Neutrophil (primary cell): ENCODE measurements around the gene GFOD2.
A peak's percentile ranks its signal among the peaks of the same experiment; 100 is the strongest.

Experiments used
- H3K27ac ChIP-seq: fragments of 200-600 bp; sonication (generic); 2 replicates; pipeline ENCODE4 v1.5.1; 2016; ENCODE audit warnings: mild to moderate bottlenecking, moderate library complexity
- H3K27me3 ChIP-seq: fragments of 200-600 bp; sonication (generic); 2 replicates; pipeline ENCODE4 v1.6.0; 2016; ENCODE audit warnings: mild to moderate bottlenecking
- H3K36me3 ChIP-seq: fragments of 200-600 bp; sonication (generic); 2 replicates; pipeline ENCODE4 v1.5.1; 2017
- H3K4me1 ChIP-seq, 2 experiments: fragments of 200-600 bp in 1 of 2; sonication (generic) in 1 of 2; 1 replicate in 1 of 2; 2 replicates in 1 of 2; pipeline versions ENCODE4 v1.5.1 to v1.6.1; 2013 to 2016; ENCODE audit warnings: low read depth in 1 of 2, low read length in 1 of 2, mild to moderate bottlenecking in 1 of 2, moderate library complexity in 1 of 2; ENCODE audit not compliant: control insufficient read depth in 1 of 2, insufficient read depth in 1 of 2
- H3K4me3 ChIP-seq, 2 experiments: fragments of 200-600 bp in 1 of 2; sonication (generic) in 1 of 2; 1 replicate in 1 of 2; 2 replicates in 1 of 2; pipeline ENCODE4 v1.5.1; 2013 to 2016; ENCODE audit warnings: low read depth in 1 of 2, low read length in 1 of 2, mild to moderate bottlenecking in 1 of 2, moderate library complexity in 1 of 2
- H3K9me3 ChIP-seq: fragments of 200-600 bp; sonication (generic); 2 replicates; pipeline ENCODE4 v1.5.1; 2016
- CTCF ChIP-seq: fragments of 200-600 bp; sonication (generic); IDR thresholded peaks from 2 replicates; pipeline ENCODE4 v1.5.1; 2016; ENCODE audit warnings: antibody characterized with exemption

Gene GFOD2

GRCh38 chr16:67666032-67666551 is 53.0 kb downstream of the GFOD2 start:
- no peaks in the 10 kb centered on the region for H3K9me3 ChIP-seq
- peaks cover 6% of the 10 kb centered on the region for H3K36me3 ChIP-seq
- peaks cover 46 to 48% of the 10 kb centered on the region in 2 experiments for H3K4me1 ChIP-seq
- TF ChIP-seq CTCF, result no peak
- H3K4me3 ChIP-seq, result peak overlapping the region; percentile 92 to 100
- H3K27me3 ChIP-seq, result peaks cover 8% of the 10 kb centered on the region
- H3K27ac ChIP-seq, result peak overlapping the region; percentile 85

GRCh38 chr16:67665598-67665997 is 53.5 kb downstream of the GFOD2 start:
- peak overlapping the region; percentile 92 to 100 for H3K4me3 ChIP-seq
- H3K9me3 ChIP-seq, result no peaks in the 10 kb centered on the region
- peaks cover 6% of the 10 kb centered on the region for H3K36me3 ChIP-seq
- no peak overlapping the region for H3K27ac ChIP-seq
- peaks cover 49% of the 10 kb centered on the region in 2 experiments for H3K4me1 ChIP-seq
- peaks cover 8% of the 10 kb centered on the region for H3K27me3 ChIP-seq
- no peak for TF ChIP-seq CTCF

- no peaks in the 10 kb centered on the region for H3K9me3 ChIP-seq
- peaks cover 6% of the 10 kb centered on the region for H3K36me3 ChIP-seq
- H3K4me3 ChIP-seq, result no peak overlapping the region
- no peak for TF ChIP-seq CTCF
- H3K27ac ChIP-seq, result no peak overlapping the region
- peaks cover 8% of the 10 kb centered on the region for H3K27me3 ChIP-seq
- peaks cover 49 to 53% of the 10 kb centered on the region in 2 experiments for H3K4me1 ChIP-seq
These were observed 54.2 kb downstream of the GFOD2 start for GRCh38 chr16:67664871-67665270.

- TF ChIP-seq CTCF, result no peak
- Histone ChIP-seq H3K4me1 (peaks cover 50 to 53% of the 10 kb centered on the region in 2 experiments), H3K36me3 (peaks cover 6% of the 10 kb centered on the region), H3K9me3 (no peaks in the 10 kb centered on the region), H3K27me3 (peaks cover 8% of the 10 kb centered on the region), H3K4me3 (no peak overlapping the region), H3K27ac (no peak overlapping the region)
These were observed 54.9 kb downstream of the GFOD2 start for GRCh38 chr16:67664258-67664657.

- no peak for TF ChIP-seq CTCF
- peaks cover 6% of the 10 kb centered on the region for H3K36me3 ChIP-seq
- H3K27ac ChIP-seq, result no peak overlapping the region
- no peaks in the 10 kb centered on the region for H3K9me3 ChIP-seq
- peaks cover 8% of the 10 kb centered on the region for H3K27me3 ChIP-seq
- no peak overlapping the region for H3K4me3 ChIP-seq
- peaks cover 50 to 53% of the 10 kb centered on the region in 2 experiments for H3K4me1 ChIP-seq
These were observed 55.3 kb downstream of the GFOD2 start for GRCh38 chr16:67663877-67664222.
